ENCODE measurements around the gene CD163.
"Not testable (repeated sequence)": the region's sequence is repeated elsewhere in the genome, so short reads cannot be mapped to it uniquely, and the experiment has no call there.

Gene CD163

GRCh38 chr12:7503686-7504415 is at the start of gene CD163:
TSS of gene CD163 (minus strand) at chr12:7503777. CDS start at chr12:7503690, 87 bp downstream.
- DNase-seq, result no peak

DNA sequence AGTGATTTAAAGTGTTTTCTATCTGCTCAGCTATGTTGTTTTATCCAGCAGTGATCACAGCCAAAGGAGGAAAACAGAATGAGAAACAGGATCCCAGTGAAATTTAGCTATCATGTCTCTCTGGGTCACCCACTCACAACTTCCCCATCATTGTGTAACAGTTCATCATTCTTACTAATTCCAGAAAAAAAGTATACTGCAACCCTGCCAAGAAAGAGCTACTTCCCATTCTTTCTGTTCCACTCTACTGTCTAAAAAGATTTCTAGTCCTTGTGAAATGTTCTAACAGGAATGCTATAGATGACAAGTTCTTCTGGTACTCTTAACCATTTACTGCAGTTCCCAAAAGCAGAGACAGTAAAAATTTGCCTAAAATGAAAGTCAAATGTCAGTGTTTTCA is 39.2 kb upstream of the CD163 start:
- no peak for DNase-seq

GRCh38 chr12:7542046-7542445 is 38.5 kb upstream of the CD163 start:
- DNase-seq, result no peak

GRCh38 chr12:7514416-7514815 is 10.8 kb upstream of the CD163 start:
- no peak for DNase-seq

DNA sequence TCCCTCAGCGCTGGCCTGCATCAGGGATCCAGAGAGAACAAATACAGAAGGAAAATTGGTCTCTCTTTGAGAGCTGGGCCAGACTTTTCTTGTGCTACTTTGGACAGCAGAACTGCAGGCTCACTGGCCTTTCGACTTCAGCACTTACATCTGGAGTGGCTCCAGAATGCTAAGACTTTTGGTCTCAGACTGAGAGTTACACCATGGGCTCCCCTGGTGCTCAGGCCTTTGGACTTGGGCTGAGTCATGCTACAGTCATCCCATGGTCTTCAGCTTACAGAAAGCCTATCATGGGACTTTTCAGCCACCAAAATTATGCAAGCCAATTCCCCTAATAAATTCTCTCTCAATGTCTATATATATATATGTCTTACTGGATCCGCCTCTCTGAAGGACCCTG is 9.0 kb upstream of the CD163 start:
- DNase-seq, result no peak

DNA sequence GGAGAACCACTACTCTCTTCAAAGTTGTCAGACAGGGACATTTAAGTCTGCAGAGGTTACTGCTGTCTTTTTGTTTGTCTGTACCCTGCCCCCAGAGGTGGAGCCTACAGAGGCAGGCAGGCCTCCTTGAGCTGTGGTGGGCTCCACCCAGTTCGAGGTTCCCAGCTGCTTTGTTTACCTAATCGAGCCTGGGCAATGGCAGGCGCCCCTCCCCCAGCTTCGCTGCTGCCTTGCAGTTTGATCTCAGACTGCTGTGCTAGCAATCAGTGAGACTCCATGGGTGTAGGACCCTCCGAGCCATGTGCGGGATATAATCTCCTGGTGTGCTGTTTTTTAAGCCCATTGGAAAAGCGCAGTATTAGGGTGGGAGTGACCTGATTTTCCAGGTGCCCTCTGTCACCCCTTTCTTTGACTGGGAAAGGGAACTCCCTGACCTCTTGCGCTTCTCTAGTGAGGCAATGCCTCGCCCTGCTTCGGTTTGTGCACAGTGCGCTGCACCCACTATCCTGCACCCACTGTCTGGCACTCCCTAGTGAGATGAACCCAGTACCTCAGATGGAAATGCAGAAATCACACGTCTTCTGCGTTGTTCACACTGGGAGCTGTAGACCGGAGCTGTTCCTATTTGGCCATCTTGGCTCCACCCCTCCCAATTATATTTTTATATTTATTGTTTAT is 6.4 kb upstream of the CD163 start:
- DNase-seq, result not testable (repeated sequence)

- DNase-seq, result no peak
These were observed 965 bp downstream of the CD163 start for GRCh38 chr12:7502612-7503011.

GRCh38 chr12:7501031-7501588 is 2.5 kb downstream of the CD163 start:
- DNase-seq, result no peak

DNA sequence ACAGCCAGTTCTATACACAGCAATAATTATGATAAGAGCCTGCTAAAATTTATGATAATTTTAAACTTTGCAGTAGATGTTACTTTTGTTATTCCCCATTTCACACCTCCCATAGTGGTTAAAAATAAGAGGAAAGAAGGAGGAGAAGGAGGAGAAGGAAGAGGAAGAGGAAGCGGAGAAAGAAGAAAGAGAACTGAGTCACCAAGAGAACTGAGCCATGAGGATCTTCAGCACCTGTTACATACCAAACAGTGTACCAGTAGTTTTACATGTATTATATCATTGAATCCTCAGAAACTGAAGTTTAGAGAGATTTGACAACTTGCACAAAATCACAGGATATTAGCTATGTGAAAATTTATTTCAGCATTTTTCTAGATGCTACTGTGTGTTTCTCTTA is 3.9 kb downstream of the CD163 start:
- no peak for DNase-seq

DNA sequence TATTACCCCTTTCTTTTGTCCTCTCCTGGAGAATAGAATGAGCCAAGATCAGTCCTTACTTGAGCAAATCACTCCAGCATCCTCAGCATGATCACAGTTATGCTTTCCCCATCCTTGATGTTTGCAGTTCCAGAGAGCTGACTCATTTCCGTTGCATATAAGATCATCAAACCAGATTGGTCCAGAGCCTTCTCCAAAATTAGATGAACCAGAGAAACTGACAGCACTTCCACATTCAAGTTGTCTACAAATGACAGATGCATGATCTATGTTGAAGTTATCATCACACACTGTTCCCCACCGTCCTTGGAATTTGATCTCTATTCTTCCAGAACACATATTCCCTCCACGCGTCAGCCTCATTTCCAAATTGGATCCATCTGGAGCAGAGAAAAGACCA is 4.8 kb downstream of the CD163 start:
- DNase-seq, result no peak

DNA sequence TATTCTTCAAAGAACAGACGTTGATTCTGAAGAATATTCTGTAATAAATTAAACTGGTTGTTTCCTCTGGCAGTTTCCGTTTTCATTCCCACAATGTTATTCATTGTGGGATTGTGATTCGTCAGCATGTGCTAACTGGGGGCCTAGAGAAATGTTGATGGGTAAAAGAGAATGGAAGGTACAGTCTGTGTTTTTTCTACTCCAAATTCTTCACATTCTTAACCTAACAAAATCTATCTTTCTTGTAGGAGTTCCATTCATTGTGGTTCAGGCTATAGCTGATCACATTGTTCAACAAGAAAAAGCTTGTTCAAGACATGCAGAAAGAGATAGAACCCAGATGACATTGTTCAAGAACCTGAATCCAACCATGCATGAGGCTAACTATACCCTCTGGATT is 5.9 kb downstream of the CD163 start:
- DNase-seq, result no peak

- no peak for DNase-seq
These were observed 7.1 kb downstream of the CD163 start for GRCh38 chr12:7496451-7496850.

DNA sequence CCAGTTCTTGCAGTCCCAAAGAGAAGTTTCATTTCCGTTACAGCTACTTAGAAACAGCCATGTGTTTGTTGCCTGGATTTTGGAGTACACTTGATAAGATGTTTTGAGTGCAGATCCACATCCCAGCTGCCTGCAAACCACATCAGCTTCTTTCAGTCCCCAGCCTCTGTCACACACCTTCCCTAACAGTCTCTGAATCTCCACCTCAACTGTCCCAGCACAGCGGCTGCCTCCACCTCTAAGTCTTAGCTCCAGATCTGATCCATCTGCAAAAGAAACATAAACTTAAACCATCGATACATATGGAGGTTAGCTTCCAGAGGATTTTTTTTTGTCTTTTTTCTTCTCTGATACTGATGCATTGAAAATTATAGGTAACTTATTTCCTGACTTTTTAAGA is 8.4 kb downstream of the CD163 start:
- DNase-seq, result no peak

- DNase-seq, result no peak
These were observed 10.6 kb downstream of the CD163 start for GRCh38 chr12:7493006-7493405.

DNA sequence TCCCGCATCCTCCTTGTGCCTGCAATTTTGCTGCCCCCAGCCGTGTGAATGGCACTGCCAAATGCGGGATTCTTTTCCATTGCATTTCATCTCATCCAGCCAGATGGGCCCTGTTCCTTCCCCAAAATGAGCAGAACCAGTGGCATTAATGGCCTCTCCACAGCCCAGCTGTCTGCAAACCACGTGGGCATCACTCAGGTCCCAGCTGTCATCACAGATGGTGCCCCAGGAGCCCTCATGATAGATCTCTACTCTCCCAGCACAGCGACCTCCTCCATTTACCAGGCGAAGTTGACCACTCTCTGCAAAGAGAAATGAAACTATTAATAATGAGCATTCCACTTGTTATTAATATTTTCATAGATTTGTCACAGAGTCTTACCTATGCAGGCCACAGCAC is 17.1 kb downstream of the CD163 start:
- no peak for DNase-seq

DNA sequence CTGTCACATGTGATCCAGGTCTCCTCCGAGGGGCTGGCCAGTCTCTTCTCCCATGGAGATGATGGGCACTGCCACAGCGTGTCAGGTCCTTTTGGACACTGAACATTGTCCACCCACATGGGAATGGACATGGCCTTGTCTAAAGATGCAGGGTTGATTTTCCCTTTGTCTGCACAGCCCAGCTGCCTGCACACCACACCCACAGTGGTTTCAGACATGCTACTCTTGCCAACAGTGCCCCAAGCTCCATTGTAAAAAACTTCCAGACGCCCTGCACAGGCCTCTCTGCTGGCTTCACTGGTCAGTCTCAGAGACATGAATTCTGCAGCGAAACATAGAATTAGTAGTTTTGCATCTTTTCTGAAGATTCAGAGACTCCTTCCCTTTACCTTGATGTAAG is 18.5 kb downstream of the CD163 start:
- no peak for DNase-seq

DNA sequence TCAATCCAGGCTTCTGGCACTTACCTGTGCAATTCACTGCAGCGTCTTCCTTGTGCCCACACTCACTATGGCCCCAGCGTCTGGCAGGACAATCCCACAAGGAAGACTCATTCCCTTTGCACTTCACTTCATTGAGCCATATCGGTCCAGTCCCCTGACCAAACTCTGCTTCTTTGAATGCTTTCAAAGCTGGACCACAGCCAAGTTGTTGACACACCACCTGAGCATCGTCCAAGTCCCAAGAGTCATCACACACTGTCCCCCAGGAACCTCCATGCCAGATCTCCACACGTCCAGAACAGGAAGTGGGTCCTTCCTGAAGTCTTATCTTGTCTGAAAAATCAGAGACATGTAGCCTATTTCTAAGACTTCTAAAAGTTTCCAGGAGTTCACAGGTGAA is 20.2 kb downstream of the CD163 start:
- DNase-seq, result no peak

DNA sequence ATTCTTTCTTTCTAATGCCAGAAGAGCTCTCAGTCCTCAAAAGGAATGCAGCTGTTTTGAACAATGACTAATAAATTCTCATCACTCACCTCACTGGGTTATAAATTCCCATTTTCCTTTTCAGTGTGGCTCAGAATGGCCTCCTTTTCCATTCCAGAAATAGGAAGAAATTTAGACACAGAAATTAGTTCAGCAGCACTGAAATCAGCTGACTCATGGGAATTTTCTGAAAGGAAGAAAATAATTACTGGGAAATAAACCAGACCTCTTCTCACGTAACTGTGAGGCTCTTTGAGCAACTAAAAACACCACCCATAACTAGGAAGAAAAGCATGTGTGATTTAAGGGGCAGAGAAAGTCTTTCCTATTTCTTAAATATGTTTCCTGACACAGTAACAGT is 23.8 kb downstream of the CD163 start:
- DNase-seq, result no peak

GRCh38 chr12:7472060-7472459 is 31.5 kb downstream of the CD163 start:
- DNase-seq, result no peak

DNA sequence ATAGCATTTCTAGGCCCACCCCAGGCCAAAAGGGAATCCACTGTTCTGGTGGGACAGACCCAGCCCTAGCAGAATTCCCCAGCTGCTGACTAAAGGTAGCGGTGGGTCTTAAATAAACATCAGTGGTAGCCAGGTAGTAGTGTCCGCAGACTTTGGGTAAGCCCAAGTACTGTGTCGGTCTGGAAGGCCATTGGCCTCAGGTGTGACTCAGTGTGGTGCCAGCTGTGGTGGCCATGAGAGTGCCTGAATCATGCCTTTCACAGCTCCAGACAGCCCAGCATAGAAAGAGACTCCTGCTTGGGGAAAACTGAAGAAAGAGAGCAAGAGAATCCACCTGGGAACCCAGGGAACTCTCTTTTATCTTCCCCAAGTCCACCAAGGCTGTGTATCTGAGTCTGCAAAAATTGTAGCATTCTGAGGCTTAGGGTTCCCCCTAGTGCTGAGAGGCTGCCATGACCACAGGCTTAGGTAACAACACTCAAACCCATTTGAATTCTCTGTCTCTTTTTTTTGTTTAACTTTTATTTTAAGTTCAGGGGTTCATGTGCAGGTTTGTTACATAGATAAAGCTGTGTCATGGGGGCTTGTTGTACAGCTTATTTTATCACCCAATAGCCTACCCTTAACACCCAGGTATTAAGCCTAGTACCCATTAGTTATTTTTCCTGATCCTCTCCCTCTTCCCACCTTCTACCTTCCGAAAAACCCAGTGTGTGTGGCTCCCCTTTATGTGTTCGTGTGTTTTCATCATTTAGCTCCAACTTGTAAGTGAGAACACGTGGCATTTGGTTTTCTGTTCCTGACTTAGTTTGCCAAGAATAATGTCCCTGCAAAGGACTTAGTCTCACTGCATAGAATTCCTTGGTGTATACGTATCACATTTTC is 43.0 kb downstream of the CD163 start:
- peak; percentile 53 for DNase-seq

- DNase-seq, result no peak
These were observed 43.6 kb downstream of the CD163 start for GRCh38 chr12:7459973-7460372.

DNA sequence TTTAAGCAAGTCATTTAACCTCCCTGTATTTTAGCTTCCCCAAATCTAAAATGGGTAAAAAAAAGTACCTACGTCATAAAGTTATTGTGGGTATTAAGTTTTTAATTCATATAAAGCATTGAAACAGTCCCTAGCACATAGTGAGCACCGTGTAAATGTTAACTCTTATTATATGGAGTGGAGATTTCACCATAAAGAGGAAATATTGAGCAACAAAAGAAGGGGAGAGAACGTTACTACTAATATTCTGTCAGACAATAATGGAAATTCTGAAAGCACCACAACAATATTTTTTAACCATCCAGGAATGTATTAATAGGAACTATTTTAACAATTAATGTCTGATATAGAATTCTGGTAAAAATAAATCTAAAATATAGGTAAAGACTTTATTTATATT is 51.8 kb downstream of the CD163 start:
- DNase-seq, result no peak

GRCh38 chr12:7450667-7451066 is 52.9 kb downstream of the CD163 start:
- no peak for DNase-seq

All from activated naive CD4-positive, alpha-beta T cell treated with Interleukin-2 at 50 U/mL for 16 hours (primary cell).